Astrocyte (in vitro differentiated cells and primary cell): ENCODE results near the gene PCDH17. TPM values are rescaled to one million over a fixed set of nuclear protein-coding genes. Genes with fewer than 3 reads are reported as not detected.

Source experiments
- DNase-seq: peaks from one replicate; pipeline ENCODE4 v3.0.0-alpha.2; 2010; ENCODE audit warnings: low read depth
- FAIRE-seq: peaks from 2 replicates; lab custom pipeline; 2011; peaks lifted over from hg19 to GRCh38; lab: Jason Lieb, UNC
- H2AFZ ChIP-seq: 2 replicates; pipeline ENCODE4 v1.6.0; 2012; ENCODE audit warnings: low read depth, low read length, inconsistent platforms
- H3K27ac ChIP-seq: 2 replicates; pipeline ENCODE4 v1.5.1; 2011; ENCODE audit warnings: low read depth, low read length, inconsistent platforms
- H3K27me3 ChIP-seq: 2 replicates; pipeline ENCODE4 v1.6.0; 2011; ENCODE audit warnings: low read length, inconsistent platforms; ENCODE audit not compliant: insufficient read depth
- H3K36me3 ChIP-seq: 2 replicates; pipeline ENCODE4 v1.5.1; 2011; ENCODE audit warnings: low read length, inconsistent platforms; ENCODE audit not compliant: insufficient read depth
- H3K4me1 ChIP-seq: 2 replicates; pipeline ENCODE4 v1.5.1; 2011; ENCODE audit warnings: low read length, inconsistent platforms; ENCODE audit not compliant: insufficient read depth
- H3K4me2 ChIP-seq: 2 replicates; pipeline ENCODE4 v1.6.0; 2012; ENCODE audit warnings: low read length, inconsistent platforms
- H3K4me3 ChIP-seq: 2 replicates; pipeline ENCODE4 v1.5.1; 2011; ENCODE audit warnings: low read depth, mild to moderate bottlenecking, low read length, inconsistent platforms; ENCODE audit not compliant: insufficient read depth
- H3K79me2 ChIP-seq: 2 replicates; pipeline ENCODE4 v1.6.0; 2012; ENCODE audit warnings: mild to moderate bottlenecking, low read length, inconsistent platforms; ENCODE audit not compliant: insufficient read depth
- H3K9ac ChIP-seq: 2 replicates; pipeline ENCODE4 v1.6.0; 2012; ENCODE audit warnings: mild to moderate bottlenecking, low read length, inconsistent platforms
- H3K9me3 ChIP-seq: 2 replicates; pipeline ENCODE4 v1.5.1; 2012; ENCODE audit warnings: low read depth, mild to moderate bottlenecking, low read length, inconsistent platforms; ENCODE audit not compliant: insufficient read depth
- H4K20me1 ChIP-seq: 2 replicates; pipeline ENCODE4 v1.6.0; 2012; ENCODE audit warnings: low read length, inconsistent platforms; ENCODE audit not compliant: insufficient read depth
- H3K27ac Mint-ChIP-seq: one replicate; pipeline ENCODE4 v1.8.0; 2021; ENCODE audit warnings: mild to moderate bottlenecking, mixed read lengths; ENCODE audit not compliant: unreplicated experiment
- H3K27me3 Mint-ChIP-seq: one replicate; pipeline ENCODE4 v1.8.0; 2021; ENCODE audit warnings: low read depth, mixed read lengths; ENCODE audit not compliant: unreplicated experiment
- H3K36me3 Mint-ChIP-seq: one replicate; pipeline ENCODE4 v1.8.0; 2021; ENCODE audit warnings: low read depth, mixed read lengths; ENCODE audit not compliant: unreplicated experiment
- H3K4me1 Mint-ChIP-seq: one replicate; pipeline ENCODE4 v1.8.0; 2021; ENCODE audit warnings: low read depth, mixed read lengths; ENCODE audit not compliant: unreplicated experiment
- H3K4me3 Mint-ChIP-seq: one replicate; pipeline ENCODE4 v1.8.0; 2021; ENCODE audit warnings: mild to moderate bottlenecking, moderate library complexity, mixed read lengths; ENCODE audit not compliant: unreplicated experiment
- H3K9me3 Mint-ChIP-seq: one replicate; pipeline ENCODE4 v1.8.0; 2021; ENCODE audit warnings: mild to moderate bottlenecking, mixed read lengths; ENCODE audit not compliant: unreplicated experiment
- CTCF ChIP-seq: IDR thresholded peaks from 2 replicates; pipeline ENCODE4 v1.5.1; 2011; ENCODE audit warnings: low read depth, mild to moderate bottlenecking, inconsistent platforms, low read length, moderate library complexity; ENCODE audit not compliant: insufficient read depth
- EZH2 ChIP-seq: IDR thresholded peaks from 2 replicates; pipeline ENCODE4 v1.6.1; 2012; ENCODE audit warnings: mild to moderate bottlenecking, low read length, inconsistent platforms; ENCODE audit not compliant: insufficient read depth
- total RNA-seq: library from RNA; stranded (reverse); gene quantifications from 2 replicates; pipeline ENCODE4 v1.2.1, GENCODE V29; 2021

The PCDH17 gene
- total RNA-seq, 1 donor from 2014 or later = 2.1 TPM

DNA sequence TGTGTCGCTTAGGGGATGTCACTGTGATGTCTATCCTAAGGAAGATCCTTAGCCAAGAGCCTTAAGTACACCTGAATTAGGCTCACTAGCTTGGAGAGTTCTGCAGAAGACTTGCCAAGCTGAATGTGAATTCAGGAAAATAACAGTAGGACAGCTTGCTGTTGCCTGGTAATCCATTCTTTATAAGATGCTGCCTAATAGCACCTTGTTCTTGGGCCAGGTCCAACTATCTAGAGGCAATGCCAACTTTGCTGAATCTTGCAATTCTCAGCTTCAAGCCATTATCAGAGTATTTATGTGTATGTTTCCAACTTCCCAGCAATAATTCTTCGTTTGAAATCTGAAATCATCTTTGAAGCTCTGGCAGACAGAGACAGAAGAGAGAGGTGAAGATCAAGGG lies 102.8 kb downstream of the PCDH17 start:
- H3K27ac Mint-ChIP-seq = no peak overlapping the region
- FAIRE-seq (no peak), DNase-seq (no peak)
- H3K36me3 Mint-ChIP-seq = no peaks in the 10 kb centered on the region
- H3K9ac ChIP-seq = no peak overlapping the region
- H3K27me3 Mint-ChIP-seq = no peaks in the 10 kb centered on the region
- H3K27me3 ChIP-seq = no peaks in the 10 kb centered on the region
- no peaks in the 10 kb centered on the region for H3K79me2 ChIP-seq
- H3K4me2 ChIP-seq = no peak overlapping the region
- H4K20me1 ChIP-seq = no peaks in the 10 kb centered on the region
- no peak overlapping the region for H3K27ac ChIP-seq
- no peak overlapping the region for H3K4me3 ChIP-seq
- TF ChIP-seq EZH2 (no peak), CTCF (no peak)
- no peak overlapping the region for H3K4me3 Mint-ChIP-seq
- no peaks in the 10 kb centered on the region for H3K9me3 ChIP-seq
- H2AFZ ChIP-seq = no peak overlapping the region
- H3K4me1 Mint-ChIP-seq = no peaks in the 10 kb centered on the region
- H3K9me3 Mint-ChIP-seq = no peaks in the 10 kb centered on the region
- H3K36me3 ChIP-seq = no peaks in the 10 kb centered on the region
- H3K4me1 ChIP-seq = no peaks in the 10 kb centered on the region

GRCh38 chr13:57739089-57739488 lies 107.5 kb downstream of the PCDH17 start:
- Histone ChIP-seq H3K4me1 (no peaks in the 10 kb centered on the region), H3K79me2 (no peaks in the 10 kb centered on the region), H3K27ac (no peak overlapping the region), H3K36me3 (no peaks in the 10 kb centered on the region), H3K9me3 (no peaks in the 10 kb centered on the region), H2AFZ (no peak overlapping the region), H3K27me3 (no peaks in the 10 kb centered on the region), H3K4me2 (no peak overlapping the region), H3K4me3 (no peak overlapping the region), H4K20me1 (no peaks in the 10 kb centered on the region), H3K9ac (no peak overlapping the region)
- DNase-seq (no peak), FAIRE-seq (no peak)
- Mint-ChIP-seq H3K4me1 (peaks cover 6% of the 10 kb centered on the region), H3K9me3 (no peaks in the 10 kb centered on the region), H3K27ac (no peak overlapping the region), H3K4me3 (no peak overlapping the region), H3K36me3 (no peaks in the 10 kb centered on the region), H3K27me3 (no peaks in the 10 kb centered on the region)
- TF ChIP-seq CTCF = no peak
- no peak for TF ChIP-seq EZH2

- H3K9me3 Mint-ChIP-seq = no peaks in the 10 kb centered on the region
- DNase-seq = peak; percentile 2
- no peak overlapping the region for H3K9ac ChIP-seq
- no peaks in the 10 kb centered on the region for H4K20me1 ChIP-seq
- no peaks in the 10 kb centered on the region for H3K9me3 ChIP-seq
- no peak overlapping the region for H3K4me3 Mint-ChIP-seq
- no peaks in the 10 kb centered on the region for H3K36me3 ChIP-seq
- no peaks in the 10 kb centered on the region for H3K79me2 ChIP-seq
- H3K27ac Mint-ChIP-seq = no peak overlapping the region
- H3K4me3 ChIP-seq = no peak overlapping the region
- no peak for TF ChIP-seq EZH2
- no peak for TF ChIP-seq CTCF
- no peaks in the 10 kb centered on the region for H3K27me3 ChIP-seq
- FAIRE-seq = no peak
- no peak overlapping the region for H3K27ac ChIP-seq
- peaks cover 6% of the 10 kb centered on the region for H3K4me1 Mint-ChIP-seq
- no peaks in the 10 kb centered on the region for H3K36me3 Mint-ChIP-seq
- no peak overlapping the region for H2AFZ ChIP-seq
- H3K27me3 Mint-ChIP-seq = no peaks in the 10 kb centered on the region
- peak overlapping the region; percentile 8 for H3K4me2 ChIP-seq
- no peaks in the 10 kb centered on the region for H3K4me1 ChIP-seq
Measured at GRCh38 chr13:57739543-57740190, 108.1 kb downstream of the PCDH17 start.
